ENCODE results near the gene MYO5C. TPM values are rescaled to one million over a fixed set of nuclear protein-coding genes. Genes with fewer than 3 reads are reported as not detected.

Gene MYO5C
- total and polyA plus RNA-seq, 2 of the 4 experiments (the other 2 are of a cell fraction), result under 0.01 to 0.03 TPM

DNA sequence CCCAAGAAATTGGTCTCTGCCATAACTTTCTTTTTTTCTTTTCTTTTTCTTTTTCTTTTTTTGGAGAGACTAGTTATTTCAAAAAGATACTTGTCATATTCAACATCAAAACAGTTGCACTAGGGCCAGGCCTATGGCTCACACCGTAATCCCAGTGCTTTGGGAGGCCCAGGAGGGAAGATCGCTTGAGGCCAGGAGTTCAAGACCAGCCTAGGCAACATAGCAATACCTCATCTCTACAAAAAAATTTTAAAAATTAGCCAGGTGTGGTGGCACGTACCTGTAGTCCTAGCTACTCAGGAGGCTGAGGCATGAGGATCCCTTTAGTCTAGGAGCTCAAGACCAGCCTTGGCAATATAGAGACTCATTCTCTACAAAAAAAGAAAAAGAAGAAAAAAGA, 55.4 kb downstream of the MYO5C start:
- H2BK15ac ChIP-seq (ENCODE audit: low read depth, low read length), result no peak overlapping the region
- dilution Hi-C loops (cut with HindIII; ENCODE audit: low sequenced_read_pairs, unreplicated experiment), result no loop called here
- H2BK5ac ChIP-seq (ENCODE audit: low read depth, low read length, poor library complexity, severe bottlenecking), result no peak overlapping the region
- no peaks in the 10 kb centered on the region for H3K9me1 ChIP-seq (ENCODE audit: insufficient read depth, low read length)
- no peak for TF ChIP-seq MAZ (IDR thresholded peaks at IDR 0.05; ENCODE audit: borderline replicate concordance, low read depth, low read length)
- TF ChIP-seq, protein P1, sequence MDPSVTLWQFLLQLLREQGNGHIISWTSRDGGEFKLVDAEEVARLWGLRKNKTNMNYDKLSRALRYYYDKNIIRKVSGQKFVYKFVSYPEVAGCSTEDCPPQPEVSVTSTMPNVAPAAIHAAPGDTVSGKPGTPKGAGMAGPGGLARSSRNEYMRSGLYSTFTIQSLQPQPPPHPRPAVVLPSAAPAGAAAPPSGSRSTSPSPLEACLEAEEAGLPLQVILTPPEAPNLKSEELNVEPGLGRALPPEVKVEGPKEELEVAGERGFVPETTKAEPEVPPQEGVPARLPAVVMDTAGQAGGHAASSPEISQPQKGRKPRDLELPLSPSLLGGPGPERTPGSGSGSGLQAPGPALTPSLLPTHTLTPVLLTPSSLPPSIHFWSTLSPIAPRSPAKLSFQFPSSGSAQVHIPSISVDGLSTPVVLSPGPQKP (IDR thresholded peaks at IDR 0.05; ENCODE audit: borderline replicate concordance, low read depth, low read length), result no peak
- H2BK20ac ChIP-seq (ENCODE audit: low read depth, low read length), result no peak overlapping the region
- in situ Hi-C loops (cut with MboI; ENCODE audit: low sequenced_read_pairs), result no loop called here
- ChIA-PET POLR2A (ENCODE audit: unreplicated experiment) (interaction anchor here (0.6 to 0.7 kb wide), 2 partner anchors 396 to 429 kb away, joined by 4 to 10 read pairs; no protein-coding TSS in a partner anchor), CTCF (no interaction called here)
- ATAC-seq (ENCODE audit: low read depth) (no peak), DNase-seq (no peak)
- H3K4me2 ChIP-seq (ENCODE audit: low read depth, low read length), result no peak overlapping the region
- H3K4me1 ChIP-seq (ENCODE audit: control insufficient read depth, insufficient read depth, low read length), result 0 out of 2 replicates have a peak, but pooled peaks cover 3% of the 10 kb centered on the region
- no peak overlapping the region for H3K18ac ChIP-seq (ENCODE audit: low read depth, low read length)
- no peak overlapping the region for H3K27ac ChIP-seq (ENCODE audit: insufficient read depth, low read length)
- no peak overlapping the region for H3K9ac ChIP-seq (ENCODE audit: low read depth, low read length)
- H3K14ac ChIP-seq (replicated peaks; ENCODE audit: low read depth, low read length), result no peak overlapping the region
- no CpG with 5 or more reads among the region's 3 CpGs for WGBS, 2 experiments (ENCODE audit: extremely low coverage in 2 of 2, insufficient read length in 1 of 2)
- no peaks in the 10 kb centered on the region; the same call in 1 of the 2 replicates for H3K27me3 ChIP-seq (ENCODE audit: control insufficient read depth, insufficient read depth, low read length)
- H3K36me3 ChIP-seq (ENCODE audit: control insufficient read depth, insufficient read depth, low read length), result no peaks in the 10 kb centered on the region
- H3K23ac ChIP-seq (ENCODE audit: low read depth, low read length), result no peak overlapping the region
- no peak overlapping the region for H2BK120ac ChIP-seq (ENCODE audit: low read depth, low read length)
- H3K79me1 ChIP-seq (ENCODE audit: low read depth in 1 of 2, low read length in 2 of 2), result no peaks in the 10 kb centered on the region
- BruUV-seq (replicated peaks), result no TSS peak
- no peak overlapping the region for H4K91ac ChIP-seq (ENCODE audit: insufficient read depth, low read depth, low read length)
- no peaks in the 10 kb centered on the region for H3K9me3 ChIP-seq (ENCODE audit: control insufficient read depth, insufficient read depth, low read length)
- no peak overlapping the region for H2AK9ac ChIP-seq (replicated peaks; ENCODE audit: low read depth, low read length, poor library complexity)
- H2AK5ac ChIP-seq (ENCODE audit: low read depth, low read length), result no peak overlapping the region
- no peak overlapping the region for H3K56ac ChIP-seq (ENCODE audit: extremely low read depth, insufficient read depth, low read length)
- no peaks in the 10 kb centered on the region for H4K20me1 ChIP-seq (ENCODE audit: insufficient read depth, low read length)
- intact Hi-C loops (cut with micrococcal nuclease), result no loop called here
- no peak overlapping the region for H2AFZ ChIP-seq (replicated peaks; ENCODE audit: low read length, poor library complexity)
- no peak overlapping the region for H4K8ac ChIP-seq (ENCODE audit: low read depth in 2 of 2, low read length in 2 of 2)
- H4K5ac ChIP-seq (ENCODE audit: low read depth, low read length), result no peak overlapping the region
- H3K4ac ChIP-seq (ENCODE audit: low read depth, low read length), result no peak overlapping the region
- H3K4me3 ChIP-seq (ENCODE audit: insufficient read depth, low read depth, low read length), result no peak overlapping the region
